GM21786 (cell line): ENCODE data around the gene PSMB10.

Source experiments
- ATAC-seq: cut with Tn5 transposase; IDR thresholded peaks from one replicate; pipeline ENCODE4 v1.9.1; 2021; ENCODE audit not compliant: unreplicated experiment

PSMB10 gene

GRCh38 chr16:67893743-67894399 is 42.8 kb downstream of the PSMB10 start:
- ATAC-seq = no peak

GRCh38 chr16:67892899-67893742 is 43.5 kb downstream of the PSMB10 start, which contains the start of gene PSKH1:
Gene PSKH1, plus strand, starts transcription at chr16:67893254. Its CDS starts 15,496 bp downstream, at chr16:67908750.
- ATAC-seq = peak; percentile 95

GRCh38 chr16:67892375-67892774 is 44.3 kb downstream of the PSMB10 start:
- no peak for ATAC-seq

- ATAC-seq = no peak
Observed at GRCh38 chr16:67888331-67888730, 48.3 kb downstream of the PSMB10 start.

GRCh38 chr16:67886387-67886786 is 50.3 kb downstream of the PSMB10 start:
- no peak for ATAC-seq

GRCh38 chr16:67885976-67886375 is 50.7 kb downstream of the PSMB10 start:
- no peak for ATAC-seq

- ATAC-seq = no peak
Observed at GRCh38 chr16:67885545-67885944, 51.1 kb downstream of the PSMB10 start.

- ATAC-seq = no peak
Observed at GRCh38 chr16:67884684-67885083, 52.0 kb downstream of the PSMB10 start, which contains the start of gene NRN1L. Gene NRN1L, plus strand, starts transcription at chr16:67884885. Its CDS starts 19 bp downstream, at chr16:67884904.
